Activated CD8-positive, alpha-beta memory T cell treated with anti-CD3 and anti-CD28 coated beads, Interleukin-2, amount 10 ng/mL, durations not matched to agents 7 days and 5 days (primary cell): ENCODE data around the gene NLRC3. TPM values are rescaled to one million over a fixed set of nuclear protein-coding genes. Genes with fewer than 3 reads are reported as not detected.

Source experiments
- ATAC-seq: fragments of 150-1000 bp; cut with Tn5 transposase; one replicate; pipeline ENCODE4 v1.10.0; 2021; ENCODE audit warnings: moderate library complexity
- CTCF ChIA-PET: fragments of 350-600 bp; sonication (Branson Sonifier 250); formaldehyde crosslinking; loops from one replicate; lab custom pipeline; 2021; ENCODE audit warnings: antibody characterized with exemption; lab: Charles Lee
- DNase-seq: peaks from one replicate; pipeline ENCODE4 v3.0.0-alpha.2; 2020
- H3K27ac Mint-ChIP-seq: one replicate; pipeline ENCODE4 v1.8.0; 2021; ENCODE audit warnings: mild to moderate bottlenecking, mixed read lengths
- H3K27me3 Mint-ChIP-seq: one replicate; pipeline ENCODE4 v1.8.0; 2021; ENCODE audit warnings: mixed read lengths
- H3K36me3 Mint-ChIP-seq: one replicate; pipeline ENCODE4 v1.8.0; 2021; ENCODE audit warnings: mild to moderate bottlenecking, mixed read lengths
- H3K4me1 Mint-ChIP-seq: one replicate; pipeline ENCODE4 v1.8.0; 2021; ENCODE audit warnings: mixed read lengths
- H3K4me3 Mint-ChIP-seq: one replicate; pipeline ENCODE4 v1.8.0; 2021; ENCODE audit warnings: mild to moderate bottlenecking, moderate library complexity, mixed read lengths
- H3K9me3 Mint-ChIP-seq: one replicate; pipeline ENCODE4 v1.8.0; 2022; ENCODE audit warnings: low read depth, mixed read lengths
- total RNA-seq, 2 experiments: library from RNA; stranded (reverse); gene quantifications; one replicate each; pipeline ENCODE4 v1.2.3, GENCODE V29; 2021

NLRC3 gene
- total RNA-seq, 2 experiments from 2014 or later = 77.2 to 116 TPM

GRCh38 chr16:3607634-3608033, 30.4 kb upstream of the NLRC3 start:
- peaks cover 24% of the 10 kb centered on the region for H3K4me1 Mint-ChIP-seq
- H3K27ac Mint-ChIP-seq = no peak overlapping the region
- DNase-seq = no peak
- H3K9me3 Mint-ChIP-seq = no peaks in the 10 kb centered on the region
- H3K4me3 Mint-ChIP-seq = no peak overlapping the region
- no peak for ATAC-seq
- CTCF ChIA-PET = no interaction called here
- peaks cover 19% of the 10 kb centered on the region for H3K36me3 Mint-ChIP-seq
- H3K27me3 Mint-ChIP-seq = no peaks in the 10 kb centered on the region

DNA sequence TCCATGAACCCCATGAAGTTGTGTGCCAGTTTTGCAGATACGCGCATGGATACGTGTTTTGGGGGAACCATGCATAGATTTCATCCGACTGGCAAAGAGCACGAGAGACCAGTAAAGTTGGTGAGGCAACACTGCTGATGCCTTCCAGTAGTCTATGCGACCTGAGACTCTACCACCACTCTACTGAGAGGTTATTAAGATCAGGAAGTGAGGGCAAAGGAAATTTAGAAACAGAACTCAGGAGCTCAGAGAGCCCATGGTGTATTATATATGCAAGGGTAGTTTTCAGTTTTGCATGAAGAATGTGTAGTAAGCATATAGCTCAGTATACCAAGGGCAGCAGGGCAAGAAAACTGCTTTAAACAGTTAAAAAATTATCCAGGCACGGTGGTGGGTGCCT, 30.0 kb upstream of the NLRC3 start:
- H3K4me3 Mint-ChIP-seq = no peak overlapping the region
- H3K9me3 Mint-ChIP-seq = no peaks in the 10 kb centered on the region
- ATAC-seq (no peak), DNase-seq (no peak)
- H3K27ac Mint-ChIP-seq = no peak overlapping the region
- CTCF ChIA-PET = no interaction called here
- peaks cover 17% of the 10 kb centered on the region for H3K36me3 Mint-ChIP-seq
- peaks cover 22% of the 10 kb centered on the region for H3K4me1 Mint-ChIP-seq
- no peaks in the 10 kb centered on the region for H3K27me3 Mint-ChIP-seq

GRCh38 chr16:3606441-3606840, 29.2 kb upstream of the NLRC3 start:
- CTCF ChIA-PET = interaction anchor here (0.8 kb wide), 1 partner anchor 1349 kb away, joined by 3 read pairs; no protein-coding TSS in a partner anchor
- Mint-ChIP-seq H3K27me3 (no peaks in the 10 kb centered on the region), H3K9me3 (no peaks in the 10 kb centered on the region), H3K36me3 (peaks cover 22% of the 10 kb centered on the region), H3K4me1 (peaks cover 21% of the 10 kb centered on the region), H3K4me3 (no peak overlapping the region), H3K27ac (no peak overlapping the region)
- no peak for ATAC-seq
- DNase-seq = no peak

DNA sequence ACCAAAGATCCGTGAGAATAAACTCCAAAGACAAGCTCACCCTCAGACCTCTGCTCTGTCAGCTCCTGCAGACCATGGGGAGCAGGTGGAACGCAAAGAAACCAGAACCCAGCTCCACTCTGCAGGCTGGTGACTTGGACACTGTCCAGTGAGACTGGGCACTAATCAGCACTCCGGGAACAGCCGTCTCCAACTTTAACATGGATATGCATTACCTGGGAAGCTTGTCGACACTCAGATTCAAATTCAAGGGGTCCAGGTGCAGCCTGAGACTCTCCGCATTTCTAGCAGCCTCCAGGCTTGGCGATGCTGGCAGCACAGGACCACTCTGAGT, 25.1 kb upstream of the NLRC3 start:
- CTCF ChIA-PET = no interaction called here
- Mint-ChIP-seq H3K27me3 (no peaks in the 10 kb centered on the region), H3K27ac (no peak overlapping the region), H3K4me1 (peaks cover 7% of the 10 kb centered on the region), H3K36me3 (peaks cover 38% of the 10 kb centered on the region), H3K9me3 (no peaks in the 10 kb centered on the region), H3K4me3 (no peak overlapping the region)
- no peak for DNase-seq
- no peak for ATAC-seq

- Mint-ChIP-seq H3K27ac (no peak overlapping the region), H3K36me3 (peaks cover 38% of the 10 kb centered on the region), H3K9me3 (no peaks in the 10 kb centered on the region), H3K27me3 (no peaks in the 10 kb centered on the region), H3K4me1 (peaks cover 4% of the 10 kb centered on the region), H3K4me3 (no peak overlapping the region)
- DNase-seq = no peak
- no peak for ATAC-seq
- CTCF ChIA-PET = no interaction called here
Measured at GRCh38 chr16:3601614-3602319, 24.6 kb upstream of the NLRC3 start.

- H3K27me3 Mint-ChIP-seq = no peaks in the 10 kb centered on the region
- H3K9me3 Mint-ChIP-seq = no peaks in the 10 kb centered on the region
- peaks cover 32% of the 10 kb centered on the region for H3K36me3 Mint-ChIP-seq
- H3K4me3 Mint-ChIP-seq = no peak overlapping the region
- peaks cover 6% of the 10 kb centered on the region for H3K4me1 Mint-ChIP-seq
- no peak overlapping the region for H3K27ac Mint-ChIP-seq
- CTCF ChIA-PET = no interaction called here
- DNase-seq (no peak), ATAC-seq (no peak)
Measured at GRCh38 chr16:3599922-3600321, 22.7 kb upstream of the NLRC3 start.

- CTCF ChIA-PET = no interaction called here
- no peak for ATAC-seq
- Mint-ChIP-seq H3K27ac (no peak overlapping the region), H3K4me1 (peaks cover 6% of the 10 kb centered on the region), H3K27me3 (no peaks in the 10 kb centered on the region), H3K9me3 (no peaks in the 10 kb centered on the region), H3K36me3 (peaks cover 32% of the 10 kb centered on the region), H3K4me3 (no peak overlapping the region)
- DNase-seq = no peak
Measured at GRCh38 chr16:3599121-3599520, 21.9 kb upstream of the NLRC3 start.

- no peak for ATAC-seq
- peaks cover 28% of the 10 kb centered on the region for H3K36me3 Mint-ChIP-seq
Measured at GRCh38 chr16:3598236-3598635, 21.0 kb upstream of the NLRC3 start.

GRCh38 chr16:3597676-3598075, 20.5 kb upstream of the NLRC3 start:
- DNase-seq = no peak
- Mint-ChIP-seq H3K4me1 (peaks cover 6% of the 10 kb centered on the region), H3K4me3 (no peak overlapping the region), H3K9me3 (no peaks in the 10 kb centered on the region), H3K36me3 (peaks cover 27% of the 10 kb centered on the region), H3K27me3 (no peaks in the 10 kb centered on the region), H3K27ac (no peak overlapping the region)
- CTCF ChIA-PET = no interaction called here
- ATAC-seq = no peak

More at GRCh38 chr16:3598236-3598635, 21.0 kb upstream of the NLRC3 start:
- H3K4me3 Mint-ChIP-seq = no peak overlapping the region
- DNase-seq = no peak
- H3K9me3 Mint-ChIP-seq = no peaks in the 10 kb centered on the region
- H3K4me1 Mint-ChIP-seq = peaks cover 6% of the 10 kb centered on the region
- CTCF ChIA-PET = no interaction called here
- no peak overlapping the region for H3K27ac Mint-ChIP-seq
- H3K27me3 Mint-ChIP-seq = no peaks in the 10 kb centered on the region

GRCh38 chr16:3597226-3597625, 20.0 kb upstream of the NLRC3 start:
- Mint-ChIP-seq H3K9me3 (no peaks in the 10 kb centered on the region), H3K27ac (no peak overlapping the region)

GRCh38 chr16:3596101-3596861, 19.1 kb upstream of the NLRC3 start:
- ATAC-seq (no peak), DNase-seq (no peak)
- CTCF ChIA-PET = no interaction called here
- Mint-ChIP-seq H3K4me1 (peaks cover 6% of the 10 kb centered on the region), H3K9me3 (no peaks in the 10 kb centered on the region), H3K4me3 (no peak overlapping the region), H3K27me3 (no peaks in the 10 kb centered on the region), H3K27ac (no peak overlapping the region), H3K36me3 (peaks cover 23% of the 10 kb centered on the region)

More at GRCh38 chr16:3597226-3597625, 20.0 kb upstream of the NLRC3 start:
- CTCF ChIA-PET = no interaction called here
- Mint-ChIP-seq H3K4me3 (no peak overlapping the region), H3K4me1 (peaks cover 6% of the 10 kb centered on the region), H3K27me3 (no peaks in the 10 kb centered on the region), H3K36me3 (peaks cover 29% of the 10 kb centered on the region)
- DNase-seq (no peak), ATAC-seq (no peak)

DNA sequence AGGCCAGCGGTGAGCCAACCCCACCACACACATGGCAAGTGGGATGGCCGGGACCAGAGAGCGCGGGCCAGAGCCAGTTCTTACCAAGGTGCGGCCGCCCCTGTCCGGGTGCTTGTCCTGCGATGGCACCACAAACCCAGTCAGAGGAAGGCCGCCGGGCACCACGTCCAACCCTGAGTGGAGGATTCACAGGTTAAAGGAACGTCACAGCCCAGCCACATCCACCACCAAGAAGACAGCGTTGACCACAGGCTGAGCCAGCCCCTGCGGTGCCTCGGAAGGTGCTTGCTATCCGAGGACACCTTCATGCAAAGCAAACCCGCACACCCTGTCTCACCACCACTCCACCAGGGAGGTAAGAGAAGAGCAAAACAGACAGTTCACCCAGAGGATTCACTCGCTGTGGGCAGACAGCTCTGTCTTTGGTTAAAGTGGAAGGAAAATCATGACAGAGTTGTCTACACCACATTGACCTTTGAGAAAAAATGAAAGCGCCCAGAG, 18.4 kb upstream of the NLRC3 start:
- Mint-ChIP-seq H3K4me3 (no peak overlapping the region), H3K4me1 (peaks cover 6% of the 10 kb centered on the region), H3K27ac (no peak overlapping the region), H3K27me3 (no peaks in the 10 kb centered on the region), H3K36me3 (peaks cover 21% of the 10 kb centered on the region), H3K9me3 (no peaks in the 10 kb centered on the region)
- DNase-seq = no peak
- ATAC-seq = no peak
- CTCF ChIA-PET = no interaction called here

DNA sequence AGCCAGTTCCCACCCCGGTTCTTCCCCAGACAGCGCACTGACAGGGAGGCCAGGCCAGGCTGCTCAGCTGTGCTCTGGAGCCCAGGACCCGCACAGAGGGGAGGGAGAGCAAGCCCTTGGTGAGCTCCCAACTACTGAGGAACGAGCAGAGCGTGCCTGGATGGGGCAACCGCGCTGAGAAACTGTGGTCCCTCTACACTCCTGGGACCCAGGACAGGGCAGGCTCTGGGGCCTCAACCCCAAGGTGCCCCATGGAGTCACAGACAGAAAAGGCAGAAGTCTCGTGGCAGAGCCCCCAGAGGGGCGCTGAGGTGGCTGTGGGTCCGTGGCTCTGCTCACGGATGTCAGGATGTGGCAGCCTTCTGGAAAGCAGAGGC, 17.9 kb upstream of the NLRC3 start:
- Mint-ChIP-seq H3K4me3 (no peak overlapping the region), H3K4me1 (peaks cover 6% of the 10 kb centered on the region), H3K9me3 (no peaks in the 10 kb centered on the region), H3K27ac (no peak overlapping the region), H3K27me3 (no peaks in the 10 kb centered on the region), H3K36me3 (peaks cover 18% of the 10 kb centered on the region)
- CTCF ChIA-PET = no interaction called here
- ATAC-seq = no peak
- no peak for DNase-seq
